GM21526 (cell line): ENCODE results near the gene UBAP1L.
"Not testable (repeated sequence)": the region's sequence is repeated elsewhere in the genome, so short reads cannot be mapped to it uniquely, and the experiment has no call there.

Source experiments
- ATAC-seq: cut with Tn5 transposase; IDR thresholded peaks from one replicate; pipeline ENCODE4 v1.9.1; 2021; ENCODE audit warnings: moderate library complexity; ENCODE audit not compliant: unreplicated experiment, low FRiP score

UBAP1L gene

DNA sequence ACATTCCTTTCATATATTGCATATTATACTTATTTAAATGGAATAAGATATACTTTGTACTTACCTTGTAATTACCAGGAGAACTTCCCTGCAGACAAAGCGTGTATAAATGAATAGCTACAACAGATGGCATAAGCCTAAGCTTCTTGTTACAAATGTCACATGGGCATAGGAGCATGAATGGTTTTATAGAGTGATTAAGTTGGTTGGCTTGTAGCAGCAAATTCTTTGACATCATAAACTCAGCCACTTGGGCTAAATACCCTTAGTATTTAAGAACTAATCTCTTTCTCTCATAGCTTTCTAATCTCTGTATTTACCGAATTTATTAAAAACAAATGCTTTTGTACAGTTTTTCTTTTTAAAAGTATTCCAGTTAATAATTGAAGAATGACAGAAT, at the start of gene UBAP1L:
UBAP1L (minus strand) TSS at position 115 of the 400 bp plus-strand sequence. CDS start 8,985 bp downstream, outside the sequence.
- ATAC-seq = no peak

DNA sequence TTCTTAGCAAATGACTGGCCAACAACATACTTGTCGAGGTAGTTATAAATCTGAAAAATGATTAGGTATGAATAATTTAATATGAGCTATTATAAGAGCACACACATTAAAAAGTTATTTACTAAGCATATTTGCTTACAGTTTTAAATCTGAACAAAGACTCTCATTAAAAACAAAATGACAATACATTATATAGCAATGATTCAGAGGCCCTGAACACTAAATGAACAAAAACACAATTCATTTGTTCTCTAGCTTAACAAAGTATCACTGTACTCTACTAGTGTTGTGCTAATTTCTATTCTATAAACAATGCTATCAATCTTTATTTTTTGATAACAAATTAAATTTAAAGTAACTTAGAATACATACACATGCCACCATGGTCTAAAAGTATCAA, 49.1 kb upstream of the UBAP1L start:
- ATAC-seq = no peak

- no peak for ATAC-seq
Observed at GRCh38 chr15:65163041-65163440, 48.0 kb upstream of the UBAP1L start.

- ATAC-seq = no peak
Observed at GRCh38 chr15:65156692-65157091, 41.7 kb upstream of the UBAP1L start.

GRCh38 chr15:65154720-65155119, 39.7 kb upstream of the UBAP1L start:
- no peak for ATAC-seq

DNA sequence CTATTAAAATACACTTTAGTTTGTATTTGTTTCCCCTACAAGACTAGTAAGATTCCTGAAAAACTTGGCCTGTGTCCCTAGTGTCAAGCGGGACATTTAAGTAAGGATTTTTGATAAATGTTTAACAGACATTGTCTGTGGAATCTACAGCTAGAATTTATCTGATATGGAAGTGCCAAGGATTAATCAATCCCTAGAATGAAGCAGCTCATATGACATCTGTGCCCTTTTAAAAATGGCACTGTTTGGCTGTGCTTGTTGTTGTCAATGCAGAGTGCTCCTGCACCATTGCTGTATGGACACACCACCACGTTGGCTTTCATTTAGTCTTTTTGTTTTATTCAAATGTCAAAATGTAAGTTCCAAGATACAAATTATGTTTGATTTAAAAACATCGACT, 32.9 kb upstream of the UBAP1L start:
- no peak for ATAC-seq

DNA sequence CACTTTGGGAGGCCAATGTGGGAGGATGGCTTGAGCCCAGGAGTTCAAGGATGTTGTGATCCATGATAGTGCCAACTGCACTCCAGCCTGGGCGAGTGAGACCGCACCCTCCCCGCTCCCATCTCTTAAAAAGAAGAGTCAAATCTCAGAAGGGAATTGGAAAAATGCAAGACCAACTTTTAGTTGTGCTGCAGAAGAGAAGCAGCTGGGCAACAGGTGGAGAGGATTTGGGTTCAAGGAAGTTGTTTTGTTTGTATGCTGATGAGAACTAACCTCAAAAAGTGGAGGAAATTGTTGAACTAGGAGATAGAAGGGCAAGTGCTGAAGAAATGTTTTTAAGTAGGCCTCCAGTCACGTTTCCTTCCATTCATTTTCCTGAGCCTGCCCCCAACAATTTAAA, 31.4 kb upstream of the UBAP1L start:
- no peak for ATAC-seq

DNA sequence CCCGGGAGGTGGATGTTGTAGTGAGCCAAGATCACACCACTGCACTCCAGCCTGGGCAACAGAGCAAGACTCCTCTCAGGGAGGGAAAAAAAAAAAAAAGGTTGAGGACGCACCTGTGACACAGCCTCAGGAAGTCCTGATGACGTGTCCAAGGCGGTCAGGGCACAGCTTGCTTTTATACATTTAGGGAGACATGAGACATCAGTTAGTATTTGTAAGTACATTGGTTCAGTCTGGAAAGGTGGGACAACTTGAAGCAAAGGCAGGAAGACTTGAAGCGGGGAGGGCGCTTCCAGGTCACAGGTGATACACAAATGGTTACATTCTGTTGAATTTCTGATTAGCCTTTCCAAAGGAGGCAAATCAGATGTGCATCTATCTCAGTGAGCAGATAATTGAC, 23.6 kb upstream of the UBAP1L start:
- ATAC-seq = not testable (repeated sequence)

DNA sequence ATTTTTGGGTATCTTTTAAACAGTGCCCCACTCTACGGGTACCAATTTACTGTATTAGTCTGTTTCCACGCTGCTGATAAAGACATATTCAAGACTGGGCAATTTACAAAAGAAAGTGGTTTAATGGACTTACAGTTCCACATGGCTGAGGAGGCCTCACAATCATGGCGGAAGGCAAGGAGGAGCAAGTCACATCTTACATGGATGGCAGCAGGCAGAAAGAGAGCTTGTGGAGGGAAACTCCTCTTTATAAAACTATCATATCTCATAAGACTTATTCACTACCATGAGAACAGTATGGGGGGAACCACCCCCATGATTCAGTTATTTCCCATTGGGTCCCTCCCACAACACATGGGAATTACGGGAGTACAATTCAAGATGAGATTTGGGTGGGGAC, 22.9 kb upstream of the UBAP1L start:
- ATAC-seq = not testable (repeated sequence)

DNA sequence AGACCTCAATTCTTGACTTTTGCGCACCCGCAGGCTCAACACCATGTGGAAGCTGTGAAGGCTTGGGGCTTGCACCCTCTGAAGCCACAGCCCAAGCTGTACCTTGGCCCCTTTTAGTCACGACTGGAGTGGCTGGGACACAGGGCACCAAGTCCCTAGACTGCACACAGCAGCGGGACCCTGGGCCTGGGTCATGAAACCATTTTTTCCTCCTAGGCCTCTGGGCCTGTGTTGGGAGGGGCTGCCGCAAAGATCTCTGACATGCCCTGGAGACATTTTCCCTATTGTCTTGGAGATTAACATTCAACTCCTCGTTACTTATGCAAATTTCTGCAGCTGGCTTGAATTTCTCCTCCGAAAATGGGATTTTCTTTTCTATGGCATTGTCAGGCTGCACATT, 22.1 kb upstream of the UBAP1L start:
- ATAC-seq = not testable (repeated sequence)

- ATAC-seq = no peak
Observed at GRCh38 chr15:65134538-65134937, 19.5 kb upstream of the UBAP1L start.

DNA sequence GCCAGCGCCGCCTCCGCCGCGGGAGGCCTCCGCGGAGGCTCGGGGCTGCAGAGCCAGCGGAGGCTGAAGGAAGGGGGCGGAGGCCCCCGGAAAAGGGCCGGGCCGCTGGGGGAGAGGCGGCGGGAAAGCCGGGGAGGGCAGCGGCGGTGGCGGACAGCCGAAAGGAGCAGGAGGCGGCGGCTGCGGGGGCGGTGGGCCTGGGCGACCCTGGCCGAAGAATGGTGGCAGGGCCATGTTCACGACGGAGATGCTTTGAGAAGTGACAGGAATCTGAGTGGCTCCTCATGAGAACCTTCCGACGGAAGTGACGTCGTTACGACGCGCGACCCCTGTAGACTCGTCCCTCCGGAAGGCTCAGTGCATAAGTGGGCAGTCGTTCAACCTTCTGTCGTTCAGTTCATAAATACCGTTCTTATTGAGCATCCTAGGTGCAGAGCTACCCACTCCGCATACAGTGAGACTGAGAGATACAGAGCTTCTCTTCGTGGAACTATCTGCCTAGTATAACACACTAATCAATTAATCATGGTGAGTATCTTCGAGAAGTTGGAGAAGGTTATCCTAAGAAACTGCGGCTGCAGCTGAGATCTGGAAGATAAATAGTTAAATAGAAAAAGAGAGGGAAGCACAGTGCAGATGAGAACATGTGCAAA, 18.7 kb upstream of the UBAP1L start, which contains the start of gene PDCD7:
PDCD7 (minus strand) TSS at position 261 of the 653 bp plus-strand sequence; CDS start at position 234, 27 bp downstream.
- ATAC-seq = peak; percentile 83

DNA sequence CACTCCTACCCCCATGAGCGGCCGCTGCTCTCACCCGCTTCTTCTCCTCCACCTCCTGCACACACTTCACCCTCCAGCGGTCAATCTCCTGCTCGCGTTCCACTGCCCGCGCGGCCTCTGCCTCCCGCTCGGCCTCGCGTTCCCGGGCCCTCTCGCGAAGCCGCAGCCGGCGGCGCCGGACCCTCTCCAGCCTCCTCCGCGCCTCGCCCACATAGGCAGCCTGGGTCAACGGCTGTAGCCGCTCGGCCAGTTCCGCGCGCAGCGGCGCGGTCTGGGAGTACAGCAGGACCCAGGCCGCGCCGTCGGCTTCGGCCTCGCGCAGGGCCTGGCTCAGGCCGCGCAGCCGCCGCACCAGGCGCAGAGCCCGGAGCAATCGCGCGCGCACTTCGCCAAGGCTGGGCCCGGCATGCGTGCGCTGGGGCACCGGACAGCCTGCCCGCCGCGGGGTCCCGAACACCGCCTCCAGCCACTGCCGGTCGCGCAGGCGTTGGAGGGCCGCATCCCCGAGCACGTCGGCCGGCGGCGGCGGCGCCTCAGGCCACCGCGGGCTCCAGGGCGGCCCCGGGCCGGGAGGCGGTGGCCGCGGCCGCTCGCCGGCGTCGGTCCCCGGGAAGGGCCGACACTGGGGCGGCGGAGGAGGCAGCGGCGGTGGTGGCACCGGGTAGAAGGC, 18.0 kb upstream of the UBAP1L start:
- ATAC-seq = peak; percentile 33

- no peak for ATAC-seq
Observed at GRCh38 chr15:65130941-65131340, 15.9 kb upstream of the UBAP1L start.

DNA sequence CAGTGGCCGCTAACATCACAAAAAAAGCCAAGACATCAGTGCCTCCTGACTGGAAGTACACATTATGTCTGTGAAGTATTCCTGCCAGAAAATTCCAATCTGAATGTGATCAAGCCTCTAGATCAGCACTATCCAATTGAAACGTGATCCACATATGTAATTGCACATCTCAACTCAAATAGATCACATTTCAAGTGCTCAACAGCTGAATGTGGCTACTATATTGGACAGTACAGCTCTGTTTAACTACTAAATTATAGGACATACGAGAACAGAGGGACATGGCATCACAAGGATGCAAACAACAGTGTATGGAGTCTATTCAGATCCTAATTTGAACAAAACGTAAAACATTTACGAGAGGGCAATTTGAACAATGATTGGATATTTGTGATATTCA, 542 bp upstream of the UBAP1L start:
- ATAC-seq = no peak

DNA sequence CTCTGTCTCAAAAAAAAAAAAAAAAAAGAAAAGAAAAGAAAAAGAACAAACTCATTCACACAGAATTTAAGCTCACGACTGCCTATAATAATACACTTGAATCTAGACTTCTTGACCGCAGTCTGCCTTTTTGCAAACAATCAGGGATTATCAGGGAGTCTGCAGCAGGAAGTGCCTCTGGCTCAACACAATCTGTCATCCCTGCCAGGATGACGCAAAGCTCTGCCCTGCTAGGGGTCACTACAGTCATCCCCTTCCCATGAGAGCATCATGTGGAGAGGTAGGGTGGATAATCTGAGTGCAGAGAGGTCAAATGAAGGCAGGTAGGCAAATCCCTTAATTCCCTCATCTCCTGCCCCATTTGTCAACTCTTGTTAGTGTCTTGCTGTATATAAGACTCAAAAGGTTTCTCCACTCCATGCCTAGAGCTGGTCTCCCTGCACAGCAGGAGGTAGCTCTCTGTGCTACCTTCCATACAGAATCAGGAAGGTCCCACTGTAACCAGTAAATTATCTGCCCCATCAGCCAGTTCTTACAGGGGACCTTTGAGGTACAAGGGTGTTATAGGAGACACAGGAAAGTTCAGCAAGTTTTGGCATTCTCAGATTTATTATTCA, 4.2 kb downstream of the UBAP1L start:
- ATAC-seq = no peak

GRCh38 chr15:65106011-65106590, 8.9 kb downstream of the UBAP1L start:
- no peak for ATAC-seq

DNA sequence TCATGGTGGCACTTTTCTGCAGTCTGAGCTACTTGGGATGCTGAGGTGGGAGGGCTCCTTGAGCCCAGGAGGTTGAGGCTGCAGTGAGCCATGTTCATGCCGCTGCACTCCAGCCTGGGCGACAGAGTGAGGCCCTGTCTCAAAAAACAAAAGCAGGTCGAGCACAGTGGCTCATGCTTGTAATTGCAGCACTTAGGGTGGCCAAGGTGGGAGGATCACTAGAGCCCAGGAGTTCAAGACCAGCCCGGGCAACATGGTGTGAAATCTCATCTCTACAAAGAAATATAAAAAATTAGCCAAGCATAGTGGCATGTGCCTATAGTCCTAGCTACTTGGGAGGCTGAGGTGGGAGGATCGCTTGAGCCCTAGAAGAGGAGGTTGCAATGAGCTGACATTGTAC, 10.0 kb downstream of the UBAP1L start:
- no peak for ATAC-seq

- no peak for ATAC-seq
Observed at GRCh38 chr15:65102912-65103311, 12.1 kb downstream of the UBAP1L start.

DNA sequence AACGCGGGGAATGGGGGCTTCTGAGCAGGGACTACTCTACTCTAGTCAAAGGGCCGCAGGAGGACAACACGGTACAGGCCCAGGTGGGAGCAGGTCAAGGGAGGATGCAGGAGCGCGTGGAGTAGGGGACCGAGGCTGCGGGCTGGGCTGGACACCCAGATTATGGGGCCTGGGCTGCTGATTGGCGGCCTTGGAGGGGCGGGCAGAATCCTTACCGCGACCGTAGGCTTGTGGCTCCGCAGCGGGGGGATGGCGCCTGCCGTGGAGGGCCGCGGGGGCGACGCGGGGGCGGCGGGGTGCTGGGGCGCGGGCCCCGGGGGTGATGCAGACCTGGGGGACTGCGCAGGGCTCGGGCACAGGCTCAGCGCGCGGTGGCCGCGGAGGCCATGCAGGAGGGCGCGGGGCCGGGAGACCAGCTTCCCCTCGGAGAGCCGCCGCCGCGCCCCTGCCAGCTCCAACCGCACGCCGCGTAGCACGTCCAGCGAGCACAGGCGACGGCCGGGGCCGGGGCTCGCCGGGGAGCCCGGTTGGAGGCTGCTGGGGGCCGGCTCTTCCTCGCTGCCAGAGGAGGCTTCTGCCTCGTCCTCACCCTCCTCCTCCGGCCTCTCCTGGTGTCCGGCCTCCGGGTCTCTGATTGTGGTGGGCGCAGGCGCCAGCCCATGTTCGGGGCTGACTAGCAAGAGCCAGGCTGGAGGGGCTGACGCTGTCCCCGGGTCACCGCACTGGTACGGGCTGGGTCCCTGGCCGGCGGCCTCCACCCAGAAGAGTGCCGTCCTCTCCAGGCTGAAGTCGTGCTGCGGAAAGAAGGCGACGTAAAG, 12.9 kb downstream of the UBAP1L start:
- no peak for ATAC-seq
